ENCODE measurements around the gene SERINC3.

SERINC3 gene

DNA sequence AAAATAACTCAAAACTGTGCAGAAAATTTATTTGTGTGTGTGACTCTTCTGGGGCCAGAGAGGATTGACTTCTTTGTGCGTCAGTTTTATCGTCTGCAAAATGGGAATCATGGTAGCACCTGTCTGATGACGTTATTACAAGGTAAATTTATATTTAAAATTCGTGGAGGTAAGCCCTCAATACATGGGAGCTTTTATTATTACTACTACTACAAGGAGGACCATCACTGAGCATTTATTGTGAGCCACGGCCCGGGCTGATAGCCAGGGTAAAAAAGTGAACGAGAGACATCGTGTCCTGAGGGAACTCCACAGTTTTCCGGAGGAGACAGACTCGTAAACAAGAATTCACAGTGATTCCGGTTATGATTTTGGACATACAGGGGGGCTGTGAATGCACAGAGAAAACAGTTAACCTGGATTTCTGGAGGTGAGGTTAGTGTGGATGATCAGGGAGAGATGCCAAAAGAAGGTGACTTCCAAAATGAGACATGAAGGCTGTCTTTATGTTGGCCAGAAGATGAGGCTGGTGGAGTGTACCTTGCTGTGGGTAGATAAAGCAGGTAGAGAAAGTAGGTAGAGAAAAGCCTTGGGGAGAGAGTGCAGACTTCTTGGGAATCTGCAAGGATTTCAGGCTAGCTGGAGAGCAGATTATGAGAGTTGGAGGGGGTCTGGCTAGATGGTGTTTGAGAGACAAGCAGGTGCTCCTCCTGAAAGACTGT is 10.6 kb upstream of the SERINC3 start:
- DNase-seq, result no peak

DNA sequence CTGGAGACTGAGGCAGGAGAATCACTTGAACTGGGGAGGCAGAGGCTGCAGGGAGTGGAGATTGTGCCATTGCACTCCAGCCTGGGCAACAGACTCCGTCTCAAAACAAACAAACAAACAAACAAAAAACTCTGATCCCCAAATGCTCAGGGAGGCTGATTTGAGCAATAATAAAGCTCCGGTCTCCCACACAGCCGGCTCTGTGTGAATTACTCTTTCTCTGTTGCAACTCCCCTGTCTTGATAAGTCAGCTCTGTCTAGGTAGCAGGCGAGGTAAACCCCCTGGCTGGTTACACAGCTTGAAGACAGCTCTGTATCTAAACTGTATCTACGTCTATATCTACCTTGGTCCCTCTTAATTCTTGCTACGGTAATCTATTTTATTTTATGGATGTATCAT is 6.4 kb upstream of the SERINC3 start:
- DNase-seq, result no peak

DNA sequence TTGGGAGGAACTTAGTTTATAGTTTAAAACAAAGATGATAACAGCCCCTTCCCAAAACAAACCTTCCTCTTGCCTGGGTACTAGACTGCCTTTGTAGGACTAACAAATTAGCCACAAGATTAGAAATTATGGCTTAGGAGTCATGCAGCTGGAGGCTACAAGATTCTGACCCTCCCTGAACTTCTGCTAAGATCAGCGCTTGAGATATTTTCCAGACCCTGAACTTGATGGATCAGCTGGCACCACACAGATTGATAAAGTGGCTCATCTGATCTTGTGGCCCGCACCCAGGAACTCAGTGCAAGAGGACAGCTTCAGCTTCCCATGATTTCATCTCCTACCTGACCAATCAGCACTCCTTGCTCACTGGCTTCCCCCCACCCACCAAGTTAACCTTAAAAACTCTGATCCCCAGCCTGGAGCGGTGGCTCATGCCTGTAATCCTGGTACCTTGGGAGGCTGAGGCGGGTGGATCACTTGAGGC is 5.9 kb upstream of the SERINC3 start:
- no peak for DNase-seq

DNA sequence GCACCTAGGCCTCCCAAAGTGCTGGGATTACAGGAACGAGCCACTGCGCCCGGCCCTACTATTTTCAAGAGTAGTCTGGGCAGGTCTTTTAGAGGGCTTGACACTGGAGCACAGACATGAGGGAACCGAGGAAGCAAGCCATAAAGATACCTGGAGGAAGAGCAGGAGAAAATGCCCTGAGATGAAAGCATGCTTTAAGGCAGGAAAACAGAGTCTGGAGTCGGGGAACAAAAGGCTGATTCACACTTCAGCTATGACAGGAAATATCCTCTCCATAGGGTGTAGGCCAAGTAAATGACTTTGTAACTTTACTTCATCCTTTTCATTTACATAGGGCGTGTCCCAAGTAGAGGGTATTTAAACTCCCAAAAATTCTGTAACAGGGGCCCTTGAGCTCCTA is 4.3 kb upstream of the SERINC3 start:
- DNase-seq, result no peak

GRCh38 chr20:44523746-44524145 is 1.9 kb upstream of the SERINC3 start:
- no peak for DNase-seq

DNA sequence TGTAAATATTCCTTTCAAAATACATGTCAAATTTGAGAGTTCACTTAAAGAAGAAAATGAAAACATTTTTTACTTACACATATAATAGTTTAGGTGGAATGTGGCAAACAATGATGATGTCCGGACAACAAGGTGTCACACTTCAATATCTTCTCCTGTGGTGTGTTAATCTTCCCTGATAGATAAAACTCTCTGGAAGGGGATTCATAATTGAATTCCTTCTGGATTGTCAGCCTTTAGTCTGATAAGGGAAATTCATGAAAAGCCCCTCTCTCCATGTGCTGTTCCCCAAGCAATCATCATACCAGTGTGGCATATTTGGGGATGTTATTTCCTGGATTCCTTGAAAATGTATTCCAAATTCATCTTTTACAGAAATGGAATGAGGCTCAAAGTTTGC is 971 bp upstream of the SERINC3 start:
- DNase-seq, result no peak

DNA sequence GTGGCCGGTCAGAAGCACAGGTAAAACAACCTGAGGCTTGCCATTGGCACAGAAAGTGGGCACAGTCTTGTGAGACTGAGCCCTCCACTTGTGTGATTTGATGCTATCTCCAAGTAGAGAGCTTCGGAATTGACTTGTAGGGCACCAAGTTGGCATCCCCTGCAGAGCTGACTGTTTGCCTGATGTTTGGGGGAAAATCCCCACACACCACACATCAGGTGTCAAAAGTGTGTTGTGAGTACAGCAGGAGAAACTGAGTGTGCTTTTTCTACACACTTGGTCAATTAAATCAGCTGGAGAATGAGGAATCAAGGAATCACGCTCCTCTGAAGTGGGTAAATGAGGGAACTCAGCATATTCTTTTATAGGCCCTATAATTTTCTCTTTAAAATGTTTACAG is 989 bp downstream of the SERINC3 start:
- no peak for DNase-seq

DNA sequence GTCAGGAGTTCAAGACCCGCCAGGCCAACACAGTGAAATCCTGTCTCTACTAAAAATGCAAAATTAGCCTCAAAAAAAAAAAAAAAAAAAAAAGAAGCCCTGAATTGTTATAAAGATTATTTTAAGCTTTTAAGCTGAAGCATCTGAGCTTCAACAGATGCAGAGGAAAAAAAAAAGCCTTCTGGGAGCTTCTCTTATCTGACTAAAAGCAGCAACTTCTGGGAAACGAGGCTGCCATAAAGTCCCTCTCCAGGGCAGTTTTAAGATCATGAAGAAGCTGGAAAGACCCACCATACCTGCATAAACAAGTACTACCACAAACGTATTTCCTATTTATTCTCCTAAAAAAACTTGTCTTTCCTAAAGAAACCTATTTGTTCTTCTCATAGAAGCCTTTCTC is 3.6 kb downstream of the SERINC3 start:
- no peak for DNase-seq

GRCh38 chr20:44517454-44517853 is 4.4 kb downstream of the SERINC3 start:
- DNase-seq, result no peak

DNA sequence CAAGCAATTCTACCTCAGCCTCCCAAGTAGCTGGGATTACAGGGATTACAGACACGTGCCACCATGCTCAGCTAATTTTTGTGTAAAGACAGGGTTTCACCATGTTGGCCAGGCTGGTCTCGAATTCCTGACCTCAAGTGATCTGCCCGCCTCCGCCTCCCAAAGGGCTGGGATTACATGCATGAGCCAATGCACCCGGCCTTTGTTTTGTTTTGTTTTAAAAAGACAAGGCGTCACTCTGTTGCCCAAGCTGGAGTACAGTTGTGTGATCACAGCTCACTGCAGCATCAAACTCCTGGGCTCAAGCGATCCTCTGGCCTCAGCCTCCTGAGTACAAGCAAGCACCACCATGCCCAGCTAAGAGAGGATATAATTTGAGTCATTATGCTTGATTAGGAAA is 5.4 kb downstream of the SERINC3 start:
- DNase-seq, result no peak

- DNase-seq, result no peak
Measured at GRCh38 chr20:44513871-44514270, 8.0 kb downstream of the SERINC3 start.

DNA sequence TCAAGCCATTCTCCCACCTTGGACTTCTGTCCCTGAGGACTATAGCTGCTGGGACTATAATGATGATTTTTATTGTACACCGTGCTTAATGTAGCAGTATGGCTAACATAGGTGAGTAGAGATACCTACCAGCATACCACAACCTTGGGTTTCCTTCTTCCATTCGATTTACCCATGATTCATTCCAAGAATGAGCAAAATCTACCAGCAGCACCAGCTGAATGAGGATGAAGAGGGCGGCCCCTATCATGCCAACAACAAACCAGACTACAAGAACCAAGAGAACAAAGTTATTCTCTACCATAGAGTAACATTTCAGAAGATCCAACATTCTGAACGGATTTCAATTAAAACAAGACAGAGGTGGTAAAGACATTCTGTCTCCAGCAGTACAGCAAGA is 12.1 kb downstream of the SERINC3 start:
- DNase-seq, result no peak

- DNase-seq, result no peak
Measured at GRCh38 chr20:44504402-44505307, 17.2 kb downstream of the SERINC3 start.

- no peak for DNase-seq
Measured at GRCh38 chr20:44502968-44503367, 18.9 kb downstream of the SERINC3 start.

GRCh38 chr20:44501448-44501847 is 20.4 kb downstream of the SERINC3 start:
- no peak for DNase-seq

DNA sequence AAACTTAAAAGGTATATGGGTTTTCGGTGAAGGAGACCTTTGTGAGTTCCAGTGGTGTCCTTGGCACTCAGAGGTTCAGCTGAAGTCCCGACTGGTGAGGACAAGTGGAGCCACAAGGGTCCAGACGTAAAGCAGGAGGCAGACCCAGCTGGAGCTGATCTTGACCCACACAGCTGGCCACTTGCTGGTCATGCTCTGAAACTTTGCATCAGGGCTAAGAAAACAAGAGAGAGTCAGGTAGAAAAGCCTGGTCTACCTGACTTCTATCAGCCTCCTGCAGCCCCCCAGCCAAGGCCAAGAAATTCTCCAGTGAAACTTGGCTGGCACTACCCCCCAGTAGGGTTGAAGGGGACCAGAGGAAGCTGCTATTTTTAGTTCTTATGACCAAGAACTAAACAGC is 21.6 kb downstream of the SERINC3 start:
- DNase-seq, result no peak

- DNase-seq, result no peak
Measured at GRCh38 chr20:44497761-44498160, 24.1 kb downstream of the SERINC3 start.

DNA sequence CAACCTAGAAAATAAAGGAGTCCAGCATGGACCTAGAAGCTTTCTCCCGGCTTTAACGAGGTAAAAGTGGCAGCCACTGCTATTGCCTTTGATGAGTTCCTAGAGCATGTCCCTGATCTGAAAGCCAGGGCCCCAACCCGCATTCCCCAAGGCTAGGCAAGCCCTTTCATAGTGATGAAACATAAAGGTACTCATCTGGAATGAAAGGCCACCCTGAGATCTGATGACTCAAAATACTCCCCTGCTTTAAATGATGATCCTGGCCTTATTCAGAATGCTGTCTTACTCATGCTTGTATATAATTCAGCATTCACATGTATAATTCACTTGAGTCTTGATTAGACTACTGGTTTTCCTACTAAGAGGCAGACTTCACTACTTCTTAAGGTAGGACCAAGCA is 24.9 kb downstream of the SERINC3 start:
- no peak for DNase-seq

- no peak for DNase-seq
Measured at GRCh38 chr20:44495802-44496481, 25.9 kb downstream of the SERINC3 start.

GRCh38 chr20:44495257-44495656 is 26.6 kb downstream of the SERINC3 start:
- DNase-seq, result no peak

GRCh38 chr20:44494681-44495080 is 27.2 kb downstream of the SERINC3 start:
- no peak for DNase-seq

- DNase-seq, result no peak
Measured at GRCh38 chr20:44494266-44494665, 27.6 kb downstream of the SERINC3 start.

GRCh38 chr20:44491635-44492395 is 30.1 kb downstream of the SERINC3 start:
- DNase-seq, result no peak

All from left hindlimb (tissue), 1 donor.